ENCODE data around the gene CIB2. TPM values are rescaled to one million over a fixed set of nuclear protein-coding genes. Genes with fewer than 3 reads are reported as not detected.

Gene CIB2
- total and polyA plus RNA-seq, 2 donors = 6.9 to 11.4 TPM

DNA sequence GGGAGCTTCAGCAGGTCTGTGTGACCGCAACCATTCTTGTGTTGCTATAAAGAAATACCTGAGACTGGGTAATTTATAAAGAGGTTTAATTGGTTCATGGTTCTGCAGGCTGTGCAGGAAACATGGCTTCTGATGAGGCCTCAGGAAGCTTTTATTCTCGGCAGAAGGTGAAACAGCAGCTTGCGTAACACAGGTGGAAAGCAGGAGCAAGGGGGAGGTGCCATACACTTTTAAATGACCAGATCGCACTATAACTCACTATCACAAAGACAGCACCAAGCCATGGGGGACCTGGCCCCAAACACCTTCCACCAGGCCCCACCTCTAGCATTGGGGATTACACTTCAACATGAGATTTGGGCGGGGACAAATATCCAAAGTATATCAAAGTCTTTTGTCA is 8.3 kb upstream of the CIB2 start:
- Histone ChIP-seq H3K4me1 (ENCODE audit: insufficient read depth) (no peaks in the 10 kb centered on the region), H3K36me3 (ENCODE audit: insufficient read depth) (no peaks in the 10 kb centered on the region), H3K4me3 (ENCODE audit: low read depth, low read length) (no peak overlapping the region), H3K27ac (ENCODE audit: low read depth) (no peak overlapping the region)
- no peak for DNase-seq (ENCODE audit: extremely low spot score)
- 93% methylated on average over 5 of the region's 5 CpGs for WGBS

DNA sequence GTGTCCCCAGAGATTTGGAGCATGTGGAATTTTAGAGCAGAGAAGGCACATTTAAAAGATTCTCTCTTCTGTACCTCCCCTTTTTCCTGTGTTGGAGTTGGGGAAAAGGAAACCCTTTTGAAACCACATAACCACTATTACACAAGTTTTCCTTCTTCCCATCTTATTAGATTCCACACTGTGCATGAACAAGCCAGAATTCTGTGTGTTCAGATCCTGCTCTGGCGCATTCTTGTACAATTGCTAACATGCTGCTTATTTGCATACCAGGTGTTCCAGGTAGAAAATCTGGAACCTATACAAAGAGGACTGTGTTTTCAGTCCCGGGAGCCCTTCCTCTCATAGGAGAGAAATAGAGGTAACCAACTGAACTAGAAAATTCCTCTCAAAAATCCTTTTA is 2.6 kb upstream of the CIB2 start:
- DNase-seq (ENCODE audit: extremely low spot score) = no peak

GRCh38 chr15:78130466-78131294 is 565 bp downstream of the CIB2 start:
- Histone ChIP-seq H3K27ac (ENCODE audit: low read depth) (peak overlapping the region; percentile 19), H3K4me3 (ENCODE audit: low read depth, low read length) (peak overlapping the region; percentile 69), H3K4me1 (ENCODE audit: insufficient read depth) (no peaks in the 10 kb centered on the region), H3K36me3 (ENCODE audit: insufficient read depth) (no peaks in the 10 kb centered on the region)
- WGBS = 24% methylated on average over 51 of the region's 51 CpGs
- DNase-seq (ENCODE audit: extremely low spot score) = no peak

More for the DNA sequence above, 2.6 kb upstream of the CIB2 start:
- Histone ChIP-seq H3K36me3 (ENCODE audit: insufficient read depth) (no peaks in the 10 kb centered on the region), H3K4me3 (ENCODE audit: low read depth, low read length) (no peak overlapping the region), H3K4me1 (ENCODE audit: insufficient read depth) (no peaks in the 10 kb centered on the region), H3K27ac (ENCODE audit: low read depth) (no peak overlapping the region)
- 89% methylated on average over 2 of the region's 2 CpGs for WGBS

GRCh38 chr15:78129751-78130287 is 1.4 kb downstream of the CIB2 start:
- no peaks in the 10 kb centered on the region for H3K36me3 ChIP-seq (ENCODE audit: insufficient read depth)
- no peak overlapping the region for H3K27ac ChIP-seq (ENCODE audit: low read depth)
- no peak for DNase-seq (ENCODE audit: extremely low spot score)
- H3K4me1 ChIP-seq (ENCODE audit: insufficient read depth) = no peaks in the 10 kb centered on the region
- no peak overlapping the region for H3K4me3 ChIP-seq (ENCODE audit: low read depth, low read length)
- WGBS = 93% methylated on average over 5 of the region's 5 CpGs

GRCh38 chr15:78129077-78129750 is 2.0 kb downstream of the CIB2 start:
- no peak for DNase-seq (ENCODE audit: extremely low spot score)
- Histone ChIP-seq H3K4me3 (ENCODE audit: low read depth, low read length) (no peak overlapping the region), H3K27ac (ENCODE audit: low read depth) (no peak overlapping the region), H3K36me3 (ENCODE audit: insufficient read depth) (no peaks in the 10 kb centered on the region), H3K4me1 (ENCODE audit: insufficient read depth) (no peaks in the 10 kb centered on the region)
- 81% methylated on average over 8 of the region's 8 CpGs for WGBS

DNA sequence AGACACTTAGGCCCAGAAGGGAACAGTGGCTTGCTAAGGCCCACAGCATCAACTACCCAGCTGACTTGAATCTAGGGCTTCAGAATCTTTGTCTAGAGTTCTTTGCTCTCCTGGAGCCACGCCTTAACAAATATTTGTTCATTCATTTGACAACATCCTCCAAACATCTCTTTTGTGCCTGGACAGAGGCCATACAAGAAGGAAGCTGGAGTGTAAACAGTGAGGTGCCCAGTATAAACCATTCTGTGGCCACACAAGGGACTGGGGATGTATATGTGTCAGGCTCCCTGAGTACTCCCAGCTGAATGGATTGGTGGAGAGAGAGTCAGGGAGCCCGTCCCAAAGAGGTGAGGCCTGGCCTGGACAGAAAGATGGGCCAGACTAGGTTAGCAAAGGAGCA is 3.4 kb downstream of the CIB2 start:
- Histone ChIP-seq H3K4me3 (ENCODE audit: low read depth, low read length) (no peak overlapping the region), H3K36me3 (ENCODE audit: insufficient read depth) (no peaks in the 10 kb centered on the region), H3K4me1 (ENCODE audit: insufficient read depth) (no peaks in the 10 kb centered on the region), H3K27ac (ENCODE audit: low read depth) (no peak overlapping the region)
- no peak for DNase-seq (ENCODE audit: extremely low spot score)
- WGBS = 70% methylated on average over 2 of the region's 2 CpGs

DNA sequence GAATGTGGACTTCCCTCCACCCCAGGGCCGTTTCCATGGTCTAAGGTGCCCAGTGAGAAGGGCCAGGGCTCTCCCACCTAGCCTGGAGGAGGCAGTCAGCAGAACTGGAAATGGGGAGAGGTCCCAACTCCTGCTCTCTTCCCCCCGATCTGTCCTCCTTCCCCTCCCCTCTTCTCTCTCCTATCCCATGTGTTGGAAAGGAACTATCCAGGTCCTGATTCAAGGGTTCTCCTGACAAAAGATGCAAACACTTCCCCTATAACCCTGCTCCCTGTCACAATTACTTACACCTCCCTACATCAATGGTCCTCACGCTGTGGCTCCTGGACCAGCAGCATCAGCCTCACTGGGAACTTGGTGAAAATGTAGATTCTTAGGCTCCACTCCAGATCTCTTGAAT is 6.0 kb downstream of the CIB2 start:
- WGBS = 82% methylated on average over 3 of the region's 3 CpGs
- no peak for DNase-seq (ENCODE audit: extremely low spot score)
- H3K36me3 ChIP-seq (ENCODE audit: insufficient read depth) = no peaks in the 10 kb centered on the region
- no peaks in the 10 kb centered on the region for H3K4me1 ChIP-seq (ENCODE audit: insufficient read depth)
- no peak overlapping the region for H3K27ac ChIP-seq (ENCODE audit: low read depth)
- no peak overlapping the region for H3K4me3 ChIP-seq (ENCODE audit: low read depth, low read length)

DNA sequence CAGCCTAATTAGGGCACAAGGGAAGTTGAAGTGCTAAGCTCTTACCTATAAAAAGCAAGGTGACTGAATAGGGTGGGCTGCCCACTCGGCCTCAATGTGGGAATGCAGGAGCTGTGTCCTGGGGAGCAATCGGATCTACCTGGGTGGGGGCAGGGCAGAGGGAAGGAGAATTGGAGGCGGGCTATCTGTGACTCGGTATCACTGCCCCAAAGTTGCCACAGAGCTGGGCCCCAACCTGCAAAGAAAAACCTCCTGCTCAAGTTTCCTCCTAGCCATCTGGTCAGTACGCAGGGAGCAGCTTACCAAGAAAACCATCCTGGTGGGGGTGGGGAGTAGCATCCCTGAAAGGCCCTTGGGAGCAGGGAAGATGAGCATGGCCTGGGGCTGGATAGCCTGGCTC is 10.7 kb downstream of the CIB2 start:
- no peaks in the 10 kb centered on the region for H3K36me3 ChIP-seq (ENCODE audit: insufficient read depth)
- no peaks in the 10 kb centered on the region for H3K4me1 ChIP-seq (ENCODE audit: insufficient read depth)
- H3K4me3 ChIP-seq (ENCODE audit: low read depth, low read length) = no peak overlapping the region
- H3K27ac ChIP-seq (ENCODE audit: low read depth) = no peak overlapping the region
- WGBS = 81% methylated on average over 5 of the region's 5 CpGs
- no peak for DNase-seq (ENCODE audit: extremely low spot score)

DNA sequence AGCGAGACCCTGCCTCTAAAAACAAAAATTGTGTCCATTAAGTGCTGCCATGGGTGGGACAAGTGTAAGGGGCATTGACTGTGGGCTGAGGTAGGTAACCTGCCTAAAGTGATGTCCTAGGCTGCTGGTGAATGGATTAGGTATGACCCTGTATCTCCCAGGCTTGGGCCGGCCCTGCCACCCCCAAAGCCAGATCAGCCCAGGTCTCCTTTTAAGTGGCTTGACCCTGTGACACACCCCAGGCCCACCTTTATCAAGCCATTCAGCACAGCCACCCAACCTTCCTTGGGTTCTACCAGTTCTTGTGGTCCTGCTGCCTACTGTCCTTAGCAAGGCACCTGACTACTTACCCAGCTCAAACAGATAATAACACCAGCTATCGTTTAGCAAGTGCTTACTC is 18.7 kb downstream of the CIB2 start:
- H3K4me1 ChIP-seq (ENCODE audit: insufficient read depth) = no peaks in the 10 kb centered on the region
- no peak overlapping the region for H3K27ac ChIP-seq (ENCODE audit: low read depth)
- no peak for DNase-seq (ENCODE audit: extremely low spot score)
- H3K36me3 ChIP-seq (ENCODE audit: insufficient read depth) = no peaks in the 10 kb centered on the region
- H3K4me3 ChIP-seq (ENCODE audit: low read depth, low read length) = no peak overlapping the region
- WGBS = 77% methylated on average over 3 of the region's 3 CpGs

DNA sequence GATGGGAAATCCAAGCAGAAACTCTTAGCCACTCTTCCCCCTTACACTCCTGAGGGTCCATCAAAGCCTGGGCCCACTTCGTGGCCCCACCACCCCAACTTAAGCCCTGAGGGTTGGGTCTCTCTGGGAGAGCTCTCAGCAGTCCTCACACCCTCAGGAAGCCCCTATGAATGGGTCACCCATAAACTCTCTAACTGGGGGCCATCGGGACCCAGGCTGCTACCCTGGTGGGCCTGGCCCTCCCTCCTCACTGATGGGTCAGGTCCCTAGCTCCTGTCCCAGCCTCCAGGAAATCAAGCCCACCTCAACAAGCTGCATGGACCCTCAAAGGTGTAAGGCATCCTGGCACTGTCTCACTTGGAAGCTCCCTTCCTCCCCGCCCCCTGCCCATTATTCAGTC is 19.5 kb downstream of the CIB2 start:
- Histone ChIP-seq H3K4me1 (ENCODE audit: insufficient read depth) (no peaks in the 10 kb centered on the region), H3K4me3 (ENCODE audit: low read depth, low read length) (no peak overlapping the region), H3K27ac (ENCODE audit: low read depth) (no peak overlapping the region), H3K36me3 (ENCODE audit: insufficient read depth) (no peaks in the 10 kb centered on the region)
- WGBS = 91% methylated on average over 3 of the region's 3 CpGs
- no peak for DNase-seq (ENCODE audit: extremely low spot score)

DNA sequence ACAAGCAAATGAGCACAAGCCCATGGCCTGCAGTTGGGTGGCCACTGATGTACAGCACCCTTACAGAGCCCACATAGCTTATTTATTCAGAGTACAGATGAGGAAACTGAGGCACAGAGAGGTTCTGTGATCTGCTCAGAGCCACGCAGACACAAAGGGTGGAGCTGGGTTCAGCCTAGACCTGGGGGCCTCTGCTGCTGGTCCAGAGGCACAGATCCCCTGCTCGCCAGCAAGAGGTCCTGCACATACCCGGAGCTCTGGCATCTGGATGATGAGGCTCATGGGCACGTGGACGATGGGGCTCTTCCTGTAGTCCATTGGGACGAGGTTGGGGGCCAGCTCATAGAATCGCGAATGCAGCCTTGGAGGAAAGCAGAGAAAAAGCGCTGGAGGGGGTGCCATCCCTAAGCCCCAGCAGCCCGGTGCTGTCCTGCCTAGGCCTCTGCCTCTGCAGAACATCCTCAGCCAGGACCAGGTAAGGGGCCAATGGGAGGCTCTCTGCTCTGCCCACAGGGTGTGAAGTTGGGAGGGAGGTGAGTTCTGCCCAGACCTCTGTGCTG is 20.2 kb downstream of the CIB2 start:
- WGBS = 95% methylated on average over 10 of the region's 10 CpGs
- no peak for DNase-seq (ENCODE audit: extremely low spot score)
- no peaks in the 10 kb centered on the region for H3K36me3 ChIP-seq (ENCODE audit: insufficient read depth)
- H3K4me3 ChIP-seq (ENCODE audit: low read depth, low read length) = no peak overlapping the region
- no peak overlapping the region for H3K27ac ChIP-seq (ENCODE audit: low read depth)
- no peaks in the 10 kb centered on the region for H3K4me1 ChIP-seq (ENCODE audit: insufficient read depth)

GRCh38 chr15:78110096-78110495 is 21.1 kb downstream of the CIB2 start:
- Histone ChIP-seq H3K4me1 (ENCODE audit: insufficient read depth) (peaks cover 2% of the 10 kb centered on the region), H3K27ac (ENCODE audit: low read depth) (no peak overlapping the region), H3K4me3 (ENCODE audit: low read depth, low read length) (no peak overlapping the region), H3K36me3 (ENCODE audit: insufficient read depth) (no peaks in the 10 kb centered on the region)
- no peak for DNase-seq (ENCODE audit: extremely low spot score)
- WGBS = 94% methylated on average over 6 of the region's 6 CpGs

- peaks cover 2% of the 10 kb centered on the region for H3K4me1 ChIP-seq (ENCODE audit: insufficient read depth)
- no peak overlapping the region for H3K27ac ChIP-seq (ENCODE audit: low read depth)
- no peak overlapping the region for H3K4me3 ChIP-seq (ENCODE audit: low read depth, low read length)
- H3K36me3 ChIP-seq (ENCODE audit: insufficient read depth) = no peaks in the 10 kb centered on the region
- no peak for DNase-seq (ENCODE audit: extremely low spot score)
- 93% methylated on average over 12 of the region's 12 CpGs for WGBS
Observed at GRCh38 chr15:78109156-78109555, 22.1 kb downstream of the CIB2 start.

All from urinary bladder (tissue), 4 donors.